Neural crest cell (in vitro differentiated cells): ENCODE measurements around the gene BTBD17. TPM values are rescaled to one million over a fixed set of nuclear protein-coding genes. Genes with fewer than 3 reads are reported as not detected.

ENCODE experiments used
- DNase-seq: peaks from one replicate; pipeline ENCODE4 v3.0.0; 2021; ENCODE audit warnings: low read depth, mixed read lengths, low spot score
- H3K27ac Mint-ChIP-seq: one replicate; pipeline ENCODE4 v1.8.0; 2021; ENCODE audit warnings: mild to moderate bottlenecking, mixed read lengths; ENCODE audit not compliant: unreplicated experiment
- H3K27me3 Mint-ChIP-seq: 2 replicates; pipeline ENCODE4 v1.8.0; 2021; ENCODE audit warnings: low read depth, mild to moderate bottlenecking, mixed read lengths
- H3K36me3 Mint-ChIP-seq: 2 replicates; pipeline ENCODE4 v1.8.0; 2021; ENCODE audit warnings: low read depth, mild to moderate bottlenecking, mixed read lengths
- H3K4me1 Mint-ChIP-seq: 2 replicates; pipeline ENCODE4 v1.8.0; 2021; ENCODE audit warnings: mixed read lengths
- H3K4me3 Mint-ChIP-seq: one replicate; pipeline ENCODE4 v1.8.0; 2021; ENCODE audit warnings: mild to moderate bottlenecking, mixed read lengths
- H3K9me3 Mint-ChIP-seq: 2 replicates; pipeline ENCODE4 v1.8.0; 2021; ENCODE audit warnings: mixed read lengths
- total RNA-seq: library from RNA; stranded (reverse); gene quantifications from 2 replicates; pipeline ENCODE4 v1.2.1, GENCODE V29; 2021
- TF ChIP-seq, protein P1 (sequence below): fragments of 200-600 bp; sonication (generic); conservative IDR thresholded peaks from 2 replicates; pipeline ENCODE4 v1.5.0; 2021; ENCODE audit warnings: antibody characterized with exemption, mild to moderate bottlenecking

Gene BTBD17
- total RNA-seq, 1 donor from 2014 or later, result 12.3 TPM

DNA sequence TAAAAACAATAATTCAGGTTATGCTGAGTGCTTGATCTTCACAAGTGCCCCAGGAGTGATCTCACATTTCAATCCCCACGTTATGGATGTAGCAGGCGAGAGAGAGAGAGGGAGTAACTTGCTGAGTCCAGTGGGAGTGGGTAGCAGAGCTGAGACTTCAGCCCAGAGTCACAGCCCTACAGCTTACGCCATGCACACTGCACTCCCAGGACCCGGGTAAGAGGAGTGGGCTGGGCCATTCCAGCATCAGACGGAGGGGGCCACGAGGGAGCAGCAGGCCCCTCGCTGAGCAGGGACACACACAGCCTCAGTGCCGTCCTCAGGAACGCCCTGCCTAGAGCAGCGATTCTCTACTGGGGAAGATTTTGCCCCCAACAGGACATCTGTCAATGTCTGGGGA is 45.4 kb downstream of the BTBD17 start:
- Mint-ChIP-seq H3K9me3 (no peaks in the 10 kb centered on the region), H3K27ac (no peak overlapping the region), H3K4me1 (no peaks in the 10 kb centered on the region), H3K36me3 (no peaks in the 10 kb centered on the region), H3K4me3 (no peak overlapping the region), H3K27me3 (peaks cover 3% of the 10 kb centered on the region)
- no peak for DNase-seq
- TF ChIP-seq, protein P1, sequence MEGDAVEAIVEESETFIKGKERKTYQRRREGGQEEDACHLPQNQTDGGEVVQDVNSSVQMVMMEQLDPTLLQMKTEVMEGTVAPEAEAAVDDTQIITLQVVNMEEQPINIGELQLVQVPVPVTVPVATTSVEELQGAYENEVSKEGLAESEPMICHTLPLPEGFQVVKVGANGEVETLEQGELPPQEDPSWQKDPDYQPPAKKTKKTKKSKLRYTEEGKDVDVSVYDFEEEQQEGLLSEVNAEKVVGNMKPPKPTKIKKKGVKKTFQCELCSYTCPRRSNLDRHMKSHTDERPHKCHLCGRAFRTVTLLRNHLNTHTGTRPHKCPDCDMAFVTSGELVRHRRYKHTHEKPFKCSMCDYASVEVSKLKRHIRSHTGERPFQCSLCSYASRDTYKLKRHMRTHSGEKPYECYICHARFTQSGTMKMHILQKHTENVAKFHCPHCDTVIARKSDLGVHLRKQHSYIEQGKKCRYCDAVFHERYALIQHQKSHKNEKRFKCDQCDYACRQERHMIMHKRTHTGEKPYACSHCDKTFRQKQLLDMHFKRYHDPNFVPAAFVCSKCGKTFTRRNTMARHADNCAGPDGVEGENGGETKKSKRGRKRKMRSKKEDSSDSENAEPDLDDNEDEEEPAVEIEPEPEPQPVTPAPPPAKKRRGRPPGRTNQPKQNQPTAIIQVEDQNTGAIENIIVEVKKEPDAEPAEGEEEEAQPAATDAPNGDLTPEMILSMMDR, result no peak

GRCh38 chr17:74314877-74315276 is 46.8 kb downstream of the BTBD17 start:
- no peak overlapping the region for H3K27ac Mint-ChIP-seq
- TF ChIP-seq, protein P1, result no peak
- H3K9me3 Mint-ChIP-seq, result no peaks in the 10 kb centered on the region
- no peaks in the 10 kb centered on the region for H3K36me3 Mint-ChIP-seq
- no peaks in the 10 kb centered on the region for H3K4me1 Mint-ChIP-seq
- no peak for DNase-seq
- no peaks in the 10 kb centered on the region for H3K27me3 Mint-ChIP-seq
- H3K4me3 Mint-ChIP-seq, result no peak overlapping the region

- no peak overlapping the region for H3K27ac Mint-ChIP-seq
- H3K4me3 Mint-ChIP-seq, result no peak overlapping the region
- TF ChIP-seq, protein P1, result no peak
- no peaks in the 10 kb centered on the region for H3K4me1 Mint-ChIP-seq
- no peaks in the 10 kb centered on the region for H3K36me3 Mint-ChIP-seq
- no peak for DNase-seq
- H3K9me3 Mint-ChIP-seq, result no peaks in the 10 kb centered on the region
- no peaks in the 10 kb centered on the region for H3K27me3 Mint-ChIP-seq
Observed at GRCh38 chr17:74309902-74310301, 51.8 kb downstream of the BTBD17 start.

DNA sequence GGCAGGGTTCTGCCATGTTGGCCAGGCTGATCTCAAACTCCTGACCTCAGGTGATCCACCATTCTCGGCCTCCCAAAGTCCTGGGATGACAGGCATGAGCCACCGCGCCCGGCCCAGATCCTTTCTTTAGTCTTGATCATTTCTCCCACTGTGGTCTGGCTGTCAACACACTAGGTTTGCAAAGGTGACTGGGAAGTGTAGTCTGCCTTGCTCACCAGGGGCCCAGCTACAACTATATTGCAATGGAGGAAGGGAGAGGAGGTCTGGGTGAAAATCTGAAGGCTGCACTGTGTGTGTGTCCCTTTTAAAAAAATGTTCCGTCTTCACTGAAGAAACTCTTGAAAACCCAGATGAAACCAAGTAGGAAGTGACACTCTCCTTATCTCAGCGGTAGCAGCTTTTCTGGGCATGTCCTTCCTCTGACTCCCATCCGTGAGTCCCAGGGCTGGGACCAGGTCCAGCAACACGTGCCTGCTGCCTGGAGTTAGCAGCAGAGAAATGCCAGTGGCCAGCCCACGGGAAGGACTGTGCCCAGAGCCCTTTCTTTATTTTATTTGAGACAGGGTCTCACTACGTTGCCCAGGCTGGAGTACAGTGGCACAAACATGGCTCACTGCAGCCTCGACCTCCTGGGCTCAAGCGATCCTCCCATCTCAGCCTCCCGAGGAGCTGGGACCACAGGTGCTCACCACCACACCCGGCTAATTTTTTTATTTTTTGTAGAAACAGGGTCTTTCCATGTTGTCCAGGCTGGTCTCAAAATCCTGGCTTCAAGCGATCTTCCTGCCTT is 53.5 kb downstream of the BTBD17 start:
- TF ChIP-seq, protein P1, result no peak
- no peak for DNase-seq
- H3K4me1 Mint-ChIP-seq, result no peaks in the 10 kb centered on the region
- no peaks in the 10 kb centered on the region for H3K9me3 Mint-ChIP-seq
- no peak overlapping the region for H3K4me3 Mint-ChIP-seq
- H3K36me3 Mint-ChIP-seq, result no peaks in the 10 kb centered on the region
- H3K27ac Mint-ChIP-seq, result no peak overlapping the region
- H3K27me3 Mint-ChIP-seq, result no peaks in the 10 kb centered on the region

Other genes with a start within 250 kb of the BTBD17 start
- 967 and 1,042 TPM in 2 replicates for gene RPL38, start 158.2 kb downstream of the BTBD17 start, total RNA-seq
- gene TTYH2, start 148.3 kb downstream of the BTBD17 start, total RNA-seq, result 2.4 and 3.0 TPM in 2 replicates
- gene DNAI2, start 87.6 kb downstream of the BTBD17 start, total RNA-seq, result not detected in 2 replicates
- 0.25 and 0.63 TPM in 2 replicates for gene KIF19, start 35.6 kb downstream of the BTBD17 start, total RNA-seq
- 0.23 TPM in 1 of 2 replicates, not detected in the other for gene GPR142, start 5.6 kb upstream of the BTBD17 start, total RNA-seq
- gene GPRC5C, start 70.2 kb upstream of the BTBD17 start, total RNA-seq, result 3.1 and 4.6 TPM in 2 replicates
- not detected in 2 replicates for gene CD300A, start 104.8 kb upstream of the BTBD17 start, total RNA-seq
- not detected in 2 replicates for gene CD300LB, start 169.6 kb upstream of the BTBD17 start, total RNA-seq
- not detected in 2 replicates for gene CD300C, start 184.2 kb upstream of the BTBD17 start, total RNA-seq
- not detected in 2 replicates for gene CD300H, start 205.6 kb upstream of the BTBD17 start, total RNA-seq
- gene CD300LD, start 230.4 kb upstream of the BTBD17 start, total RNA-seq, result not detected in 2 replicates